GM19468 (cell line): ENCODE results near the gene DNAI1.
"Not testable (repeated sequence)": the region's sequence is repeated elsewhere in the genome, so short reads cannot be mapped to it uniquely, and the experiment has no call there.

Experiments
- ATAC-seq: cut with Tn5 transposase; IDR thresholded peaks from one replicate; pipeline ENCODE4 v1.9.1; 2021; ENCODE audit warnings: mild to moderate bottlenecking, moderate library complexity, moderate number of reproducible peaks; ENCODE audit not compliant: unreplicated experiment; ENCODE audit errors: extremely low read depth

The DNAI1 gene

GRCh38 chr9:34524349-34524748 is 65.7 kb downstream of the DNAI1 start:
- no peak for ATAC-seq

- no peak for ATAC-seq
Observed at GRCh38 chr9:34526026-34526425, 67.4 kb downstream of the DNAI1 start.

DNA sequence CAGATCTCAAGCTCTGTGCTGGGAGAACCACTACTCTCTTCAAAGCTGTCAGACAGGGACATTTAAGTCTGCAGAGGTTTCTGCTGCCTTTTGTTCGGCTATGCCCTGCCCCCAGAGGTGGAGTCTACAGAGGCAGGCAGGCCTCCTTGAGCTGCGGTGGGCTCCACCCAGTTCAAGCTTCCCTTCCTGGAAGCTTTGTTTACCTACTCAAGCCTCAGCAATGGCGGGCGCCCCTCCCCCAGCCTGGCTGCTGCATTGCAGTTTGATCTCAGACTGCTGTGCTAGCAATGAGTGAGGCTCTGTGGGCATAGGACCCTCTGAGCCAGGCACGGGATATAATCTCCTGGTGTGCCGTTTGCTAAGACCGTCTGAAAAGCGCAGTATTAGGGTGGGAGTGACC is 73.4 kb downstream of the DNAI1 start:
- not testable (repeated sequence) for ATAC-seq

DNA sequence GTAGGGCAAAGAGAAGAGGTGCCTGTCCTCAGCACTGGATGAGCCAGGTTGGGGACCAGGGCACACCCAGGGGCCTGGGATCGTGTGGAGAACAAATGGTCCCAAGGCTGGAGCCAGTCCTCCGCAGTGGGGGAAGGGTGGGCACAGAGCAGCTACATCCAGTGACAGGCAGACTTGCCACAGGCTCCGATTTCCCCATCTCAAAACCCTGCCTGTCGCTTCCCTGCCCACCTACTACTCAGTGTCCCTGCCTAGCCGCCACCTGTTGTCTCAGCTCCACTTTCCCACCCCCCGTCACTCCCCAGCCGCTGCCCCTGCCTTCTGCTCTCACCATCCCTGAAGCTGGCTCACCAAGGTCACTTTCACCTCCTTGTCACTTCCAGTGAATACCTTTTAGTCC is 78.1 kb downstream of the DNAI1 start:
- no peak for ATAC-seq

DNA sequence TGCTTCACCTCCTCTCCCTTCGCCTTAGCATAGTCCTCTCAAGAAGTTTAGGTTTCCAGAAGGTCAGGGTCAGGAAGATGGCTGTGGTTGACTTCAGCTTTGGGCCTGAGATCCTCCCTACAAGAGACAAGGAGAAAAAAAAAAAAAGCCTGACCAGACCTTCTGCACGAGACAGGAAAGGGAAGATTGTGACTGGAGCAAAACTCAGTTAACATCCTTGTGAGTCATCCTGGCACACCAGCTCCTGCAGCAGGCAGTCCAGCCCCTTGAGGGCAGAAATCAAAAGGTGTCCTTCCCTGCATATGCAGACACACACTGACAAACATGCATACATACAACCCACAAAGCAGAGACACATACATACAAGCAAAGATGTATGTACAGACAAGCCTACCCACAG is 82.2 kb downstream of the DNAI1 start:
- ATAC-seq: no peak

- ATAC-seq: no peak
Observed at GRCh38 chr9:34541540-34541939, 82.9 kb downstream of the DNAI1 start.

- ATAC-seq: no peak
Observed at GRCh38 chr9:34544035-34544434, 85.4 kb downstream of the DNAI1 start.

DNA sequence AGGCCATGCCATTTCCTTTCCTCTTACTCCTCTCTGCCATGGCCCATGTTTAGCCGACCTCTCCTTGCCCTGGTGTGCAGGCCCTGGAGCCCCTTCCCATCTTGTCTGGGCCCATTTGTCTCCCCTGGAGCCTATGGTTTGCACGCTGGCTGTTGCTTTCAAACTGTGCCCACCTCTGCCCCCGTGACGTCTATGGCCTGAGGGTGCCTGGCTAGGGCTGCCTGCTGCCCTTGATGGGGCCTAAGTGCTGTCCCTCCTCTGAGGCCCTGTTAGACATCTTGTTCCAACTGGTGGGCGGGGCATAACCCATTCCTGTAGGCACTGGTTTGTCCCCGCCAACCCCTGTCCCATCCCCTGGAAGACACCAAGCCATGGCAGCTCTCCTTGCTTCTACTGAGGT is 86.9 kb downstream of the DNAI1 start:
- ATAC-seq: no peak

GRCh38 chr9:34546102-34546833 is 87.7 kb downstream of the DNAI1 start:
- no peak for ATAC-seq

- ATAC-seq: no peak
Observed at GRCh38 chr9:34546834-34547827, 88.5 kb downstream of the DNAI1 start.

DNA sequence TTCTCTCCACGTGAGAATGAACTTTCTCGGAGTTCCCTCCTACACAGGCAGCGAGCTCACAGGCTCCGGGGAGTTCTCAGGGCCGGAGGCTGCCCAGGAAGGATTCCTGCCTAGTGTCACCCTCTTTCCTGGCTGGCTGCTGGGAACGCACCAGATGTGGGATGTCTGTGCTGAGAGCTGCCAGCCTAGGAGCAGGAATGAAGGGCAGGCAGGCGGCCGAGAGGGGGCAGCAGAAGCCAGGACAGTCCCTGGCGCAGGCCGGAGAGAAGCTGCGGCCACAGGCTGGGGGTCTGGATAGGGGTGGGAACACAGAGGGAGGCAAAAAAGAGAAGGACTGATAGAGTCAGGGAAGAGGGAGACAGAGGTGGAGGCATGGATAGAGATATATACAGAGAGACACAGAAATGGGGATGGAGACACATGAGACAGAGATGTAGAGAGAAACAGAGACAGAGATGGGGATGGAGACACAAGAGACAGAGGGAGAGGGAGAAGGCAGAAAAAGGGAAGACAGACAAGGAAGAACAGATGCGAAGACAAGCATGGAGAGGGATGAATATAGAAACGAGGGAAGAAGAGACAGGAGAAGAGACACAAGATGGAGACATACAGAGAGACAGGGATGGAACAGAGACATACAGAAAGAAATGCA is 89.5 kb downstream of the DNAI1 start:
- no peak for ATAC-seq

DNA sequence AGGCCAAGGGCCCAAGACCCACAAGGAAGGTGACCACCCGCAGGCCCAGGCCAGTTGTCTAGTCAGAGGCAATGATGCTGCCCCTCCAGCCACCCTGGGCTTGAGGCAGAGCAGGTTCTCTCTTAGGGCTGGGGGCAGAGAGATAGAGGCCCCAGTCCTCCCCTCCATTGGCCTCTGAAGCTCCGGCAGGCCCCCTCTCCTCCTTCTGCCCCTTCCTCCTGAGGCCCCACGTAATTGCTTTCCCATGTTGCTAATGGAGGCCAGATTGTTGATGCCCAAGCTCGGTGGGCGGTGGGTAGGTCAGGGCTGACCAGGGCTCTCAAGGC is 90.8 kb downstream of the DNAI1 start:
- no peak for ATAC-seq

- no peak for ATAC-seq
Observed at GRCh38 chr9:34550016-34550680, 91.5 kb downstream of the DNAI1 start.

- ATAC-seq: no peak
Observed at GRCh38 chr9:34550681-34551270, 92.2 kb downstream of the DNAI1 start.

GRCh38 chr9:34551751-34552605 is 93.4 kb downstream of the DNAI1 start:
- no peak for ATAC-seq

GRCh38 chr9:34552606-34552981 is 94.0 kb downstream of the DNAI1 start:
- no peak for ATAC-seq

DNA sequence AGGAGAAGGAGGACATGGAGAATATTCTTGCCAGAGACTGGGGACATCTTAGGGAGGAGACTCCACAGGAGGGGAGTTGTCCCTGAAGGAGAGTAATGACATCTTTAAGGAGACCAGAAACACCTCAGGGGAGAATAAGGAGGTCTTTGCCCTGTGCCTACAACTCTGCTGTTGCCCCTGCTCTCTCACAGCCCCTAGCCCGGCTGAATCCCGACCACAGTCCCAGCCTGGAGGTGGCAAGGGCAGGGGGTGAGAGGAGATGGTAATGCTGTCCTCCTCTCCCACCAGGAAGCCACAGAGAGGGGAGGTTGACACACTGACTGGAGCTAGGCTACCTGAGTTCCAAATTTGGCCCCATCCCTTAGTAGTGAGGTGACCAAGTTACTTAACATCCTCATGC is 94.4 kb downstream of the DNAI1 start:
- no peak for ATAC-seq

DNA sequence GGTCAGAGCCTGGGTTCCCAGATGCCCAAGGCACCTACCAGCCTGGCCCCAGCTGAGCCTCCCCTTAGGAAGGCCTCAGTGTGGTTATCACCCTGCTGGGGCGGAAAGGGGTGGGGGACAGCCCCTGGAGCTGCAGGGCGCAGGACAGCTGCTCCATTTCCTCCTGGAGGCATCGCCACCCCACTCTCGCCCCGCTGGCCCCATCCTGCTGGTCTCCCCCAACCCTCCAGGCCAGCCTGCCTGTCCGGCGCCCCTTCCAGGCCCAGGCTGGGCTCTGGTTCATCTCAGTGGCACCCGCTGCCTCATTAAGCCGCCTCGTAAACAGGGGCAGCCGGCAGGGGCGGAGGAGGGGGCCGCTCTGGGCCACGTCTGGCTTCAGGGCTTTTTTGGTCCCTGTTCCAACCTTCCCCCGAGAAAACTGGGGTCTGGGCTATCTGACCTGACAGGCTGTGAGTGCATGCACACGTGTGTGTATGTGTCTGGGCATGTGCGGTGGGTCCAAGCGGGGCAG is 95.0 kb downstream of the DNAI1 start:
- no peak for ATAC-seq
